Neural cell (in vitro differentiated cells): ENCODE results near the gene TENT5C.

Experiments used
- EP300 ChIP-seq: fragments of 450-650 bp; conservative IDR thresholded peaks from 2 replicates; pipeline ENCODE4 v1.6.1; 2014; ENCODE audit warnings: antibody characterized with exemption, mild to moderate bottlenecking, moderate library complexity; ENCODE audit not compliant: poor library complexity, severe bottlenecking
- EZH2 ChIP-seq: fragments of 200-600, 300-800 bp; shearing (Covaris generic), sonication (generic); IDR thresholded peaks from 2 replicates; pipeline ENCODE4 v1.6.1; 2014; ENCODE audit warnings: antibody characterized with exemption, low read length, borderline replicate concordance, mild to moderate bottlenecking; ENCODE audit not compliant: insufficient read depth, poor library complexity, severe bottlenecking
- MXI1 ChIP-seq: fragments of 450-650 bp; conservative IDR thresholded peaks from 2 replicates; pipeline ENCODE4 v1.6.1; 2014; ENCODE audit warnings: antibody characterized with exemption, mild to moderate bottlenecking; ENCODE audit not compliant: poor library complexity, severe bottlenecking
- POLR2AphosphoS5 ChIP-seq: IDR thresholded peaks from 2 replicates; pipeline ENCODE4 v1.6.1; 2012
- RAD21 ChIP-seq: fragments of 450-650 bp; conservative IDR thresholded peaks from 2 replicates; pipeline ENCODE4 v1.6.1; 2014; ENCODE audit warnings: antibody characterized with exemption, mild to moderate bottlenecking, moderate library complexity
- SMC3 ChIP-seq: fragments of 450-650 bp; conservative IDR thresholded peaks from 2 replicates; pipeline ENCODE4 v1.6.1; 2014; ENCODE audit warnings: antibody characterized with exemption, mild to moderate bottlenecking, moderate library complexity; ENCODE audit not compliant: poor library complexity
- TAF1 ChIP-seq: IDR thresholded peaks from 2 replicates; pipeline ENCODE4 v1.6.1; 2012; ENCODE audit warnings: low read depth
- TF ChIP-seq, protein P1 (sequence below): IDR thresholded peaks from 2 replicates; pipeline ENCODE4 v1.6.1; 2012; ENCODE audit warnings: borderline replicate concordance
- TF ChIP-seq, protein P2 (sequence below): fragments of 450-650 bp; IDR thresholded peaks from 2 replicates; pipeline ENCODE4 v1.5.1; 2014; ENCODE audit warnings: antibody characterized with exemption, mild to moderate bottlenecking, moderate library complexity; ENCODE audit not compliant: poor library complexity, severe bottlenecking

DNA sequence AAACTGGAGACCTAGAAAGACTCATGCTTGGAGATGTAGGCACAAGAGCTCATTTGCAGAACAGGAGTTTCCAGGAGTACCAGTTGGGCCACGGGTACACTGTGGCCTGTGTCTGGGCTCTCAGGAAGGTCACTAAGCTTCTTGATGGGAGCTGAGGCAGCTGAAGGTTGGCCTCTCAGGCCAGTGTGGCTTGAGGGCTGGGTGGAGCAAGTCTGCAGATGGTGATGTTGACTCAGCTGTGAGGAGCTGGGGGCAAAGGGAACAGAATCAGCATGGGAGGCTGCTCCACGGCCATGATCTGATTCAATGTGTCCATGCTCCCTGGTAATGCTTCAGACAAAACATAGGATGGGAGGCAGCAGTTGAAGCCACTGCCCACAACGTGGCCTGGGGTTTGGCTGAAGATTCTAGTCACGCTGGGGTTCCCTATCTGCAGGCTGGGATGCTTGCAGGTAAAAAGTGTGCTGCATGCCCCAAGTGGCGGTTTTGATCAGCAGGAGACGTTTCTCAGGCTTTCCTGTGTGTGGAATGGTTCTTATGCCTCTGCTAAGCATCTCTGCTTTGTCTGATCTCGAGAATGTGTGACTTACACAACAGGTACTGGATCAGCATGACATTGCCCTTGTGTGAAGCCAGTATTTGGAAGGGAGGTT, 15.4 kb upstream of the TENT5C start:
- TF ChIP-seq, protein P1, sequence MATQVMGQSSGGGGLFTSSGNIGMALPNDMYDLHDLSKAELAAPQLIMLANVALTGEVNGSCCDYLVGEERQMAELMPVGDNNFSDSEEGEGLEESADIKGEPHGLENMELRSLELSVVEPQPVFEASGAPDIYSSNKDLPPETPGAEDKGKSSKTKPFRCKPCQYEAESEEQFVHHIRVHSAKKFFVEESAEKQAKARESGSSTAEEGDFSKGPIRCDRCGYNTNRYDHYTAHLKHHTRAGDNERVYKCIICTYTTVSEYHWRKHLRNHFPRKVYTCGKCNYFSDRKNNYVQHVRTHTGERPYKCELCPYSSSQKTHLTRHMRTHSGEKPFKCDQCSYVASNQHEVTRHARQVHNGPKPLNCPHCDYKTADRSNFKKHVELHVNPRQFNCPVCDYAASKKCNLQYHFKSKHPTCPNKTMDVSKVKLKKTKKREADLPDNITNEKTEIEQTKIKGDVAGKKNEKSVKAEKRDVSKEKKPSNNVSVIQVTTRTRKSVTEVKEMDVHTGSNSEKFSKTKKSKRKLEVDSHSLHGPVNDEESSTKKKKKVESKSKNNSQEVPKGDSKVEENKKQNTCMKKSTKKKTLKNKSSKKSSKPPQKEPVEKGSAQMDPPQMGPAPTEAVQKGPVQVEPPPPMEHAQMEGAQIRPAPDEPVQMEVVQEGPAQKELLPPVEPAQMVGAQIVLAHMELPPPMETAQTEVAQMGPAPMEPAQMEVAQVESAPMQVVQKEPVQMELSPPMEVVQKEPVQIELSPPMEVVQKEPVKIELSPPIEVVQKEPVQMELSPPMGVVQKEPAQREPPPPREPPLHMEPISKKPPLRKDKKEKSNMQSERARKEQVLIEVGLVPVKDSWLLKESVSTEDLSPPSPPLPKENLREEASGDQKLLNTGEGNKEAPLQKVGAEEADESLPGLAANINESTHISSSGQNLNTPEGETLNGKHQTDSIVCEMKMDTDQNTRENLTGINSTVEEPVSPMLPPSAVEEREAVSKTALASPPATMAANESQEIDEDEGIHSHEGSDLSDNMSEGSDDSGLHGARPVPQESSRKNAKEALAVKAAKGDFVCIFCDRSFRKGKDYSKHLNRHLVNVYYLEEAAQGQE: no peak
- TF ChIP-seq, protein P2, sequence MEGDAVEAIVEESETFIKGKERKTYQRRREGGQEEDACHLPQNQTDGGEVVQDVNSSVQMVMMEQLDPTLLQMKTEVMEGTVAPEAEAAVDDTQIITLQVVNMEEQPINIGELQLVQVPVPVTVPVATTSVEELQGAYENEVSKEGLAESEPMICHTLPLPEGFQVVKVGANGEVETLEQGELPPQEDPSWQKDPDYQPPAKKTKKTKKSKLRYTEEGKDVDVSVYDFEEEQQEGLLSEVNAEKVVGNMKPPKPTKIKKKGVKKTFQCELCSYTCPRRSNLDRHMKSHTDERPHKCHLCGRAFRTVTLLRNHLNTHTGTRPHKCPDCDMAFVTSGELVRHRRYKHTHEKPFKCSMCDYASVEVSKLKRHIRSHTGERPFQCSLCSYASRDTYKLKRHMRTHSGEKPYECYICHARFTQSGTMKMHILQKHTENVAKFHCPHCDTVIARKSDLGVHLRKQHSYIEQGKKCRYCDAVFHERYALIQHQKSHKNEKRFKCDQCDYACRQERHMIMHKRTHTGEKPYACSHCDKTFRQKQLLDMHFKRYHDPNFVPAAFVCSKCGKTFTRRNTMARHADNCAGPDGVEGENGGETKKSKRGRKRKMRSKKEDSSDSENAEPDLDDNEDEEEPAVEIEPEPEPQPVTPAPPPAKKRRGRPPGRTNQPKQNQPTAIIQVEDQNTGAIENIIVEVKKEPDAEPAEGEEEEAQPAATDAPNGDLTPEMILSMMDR: no peak
- TF ChIP-seq EZH2 (no peak), MXI1 (no peak), POLR2AphosphoS5 (no peak), RAD21 (no peak), TAF1 (no peak), EP300 (no peak), SMC3 (no peak)
